Hypothalamus (tissue), 51 donors: ENCODE data around the gene KLK8.
"Not testable (repeated sequence)": the region's sequence is repeated elsewhere in the genome, so short reads cannot be mapped to it uniquely, and the experiment has no call there.

Source experiments
- DNase-seq, 51 donors: peaks; one replicate each; lab custom pipeline; 2025; lab: John Stamatoyannopoulos, UW

KLK8 gene

GRCh38 chr19:50984416-50984815, 17.0 kb downstream of the KLK8 start:
- not testable (repeated sequence) for DNase-seq

DNA sequence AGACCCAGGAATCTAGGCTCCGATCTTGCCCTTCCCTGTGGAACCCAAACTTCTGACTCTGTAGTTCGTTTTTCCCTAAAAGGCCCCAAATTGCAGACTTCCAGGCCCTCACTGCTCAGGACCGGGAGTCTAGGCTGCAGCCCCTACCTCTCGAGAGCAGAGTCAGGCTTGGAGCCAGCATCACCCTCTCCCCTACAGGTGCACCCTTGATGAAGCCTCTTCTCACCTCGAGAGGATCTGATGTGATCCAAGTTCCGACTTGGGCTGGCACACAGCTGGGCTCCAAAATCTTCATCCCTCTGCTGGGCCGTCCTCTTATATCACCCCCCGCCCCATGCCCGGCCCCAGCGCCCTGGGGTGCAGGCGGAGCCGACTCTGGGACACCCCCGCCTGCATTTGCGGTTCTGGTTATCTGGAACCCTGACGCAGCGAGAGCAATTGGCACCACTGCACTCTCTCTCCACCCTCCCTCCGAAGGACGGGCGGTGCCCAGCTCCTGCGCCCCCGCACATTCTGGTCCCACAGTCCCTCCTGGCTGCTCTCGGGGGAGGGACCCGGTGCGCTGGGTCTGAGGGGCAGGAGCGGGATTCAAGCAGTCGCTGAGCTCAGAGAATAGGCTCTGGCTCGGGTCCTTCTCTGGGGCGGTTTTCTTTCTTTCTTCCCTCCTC, 17.6 kb downstream of the KLK8 start, which contains the start of gene KLK7:
Gene KLK7, minus strand, starts transcription at position 293 of the 668 bp plus-strand sequence. CDS start 1,518 bp downstream, outside the sequence.
- DNase-seq = no peak

GRCh38 chr19:50982186-50982585, 19.2 kb downstream of the KLK8 start:
- DNase-seq = no peak

DNA sequence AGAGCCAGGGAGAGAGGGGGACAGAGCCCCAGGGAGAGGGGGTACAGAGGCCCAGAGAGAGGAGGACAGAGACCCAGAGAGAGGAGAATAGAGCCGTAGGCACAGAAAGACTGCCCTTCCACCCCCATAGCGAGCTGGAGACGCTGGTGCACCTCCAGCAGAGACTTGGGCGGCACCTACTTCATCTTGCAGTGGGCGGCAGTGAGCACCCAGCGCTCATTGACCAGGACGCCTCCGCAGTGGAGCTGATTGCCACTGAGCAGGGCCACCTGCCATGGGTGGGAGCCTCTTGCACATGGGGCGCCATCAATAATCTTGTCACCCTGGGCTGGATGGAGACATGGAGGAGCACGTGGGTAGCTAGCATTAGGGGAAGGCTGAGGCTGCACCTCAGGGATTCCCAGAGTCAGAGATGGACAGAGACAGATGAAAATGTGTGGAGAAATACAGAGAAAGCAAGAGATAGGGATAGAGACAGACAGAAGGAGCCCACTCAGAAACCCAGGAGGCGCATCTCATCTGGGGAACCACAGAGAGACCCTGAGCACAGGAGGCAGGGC, 19.7 kb downstream of the KLK8 start:
- DNase-seq = no peak

DNA sequence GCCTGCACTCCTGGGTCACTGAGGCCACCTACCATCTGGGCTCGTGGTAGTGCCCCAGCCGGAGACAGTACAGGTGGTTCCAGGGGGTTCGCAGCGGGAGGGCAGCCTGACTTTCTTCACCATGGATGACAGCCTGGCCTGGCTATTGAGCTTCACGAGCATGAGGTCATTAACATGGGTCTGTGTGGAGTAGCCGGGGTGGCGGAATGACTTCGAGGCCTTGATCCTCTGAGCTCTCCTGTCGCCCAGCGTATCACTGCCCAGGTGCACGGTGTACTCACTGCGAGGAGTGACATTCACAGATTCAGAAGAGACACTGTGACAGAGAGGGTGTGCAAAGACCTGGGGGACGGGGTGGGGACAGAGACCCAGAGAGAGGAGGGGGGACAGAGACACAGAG, 21.2 kb downstream of the KLK8 start:
- no peak for DNase-seq

- DNase-seq = no peak
Measured at GRCh38 chr19:50979758-50980157, 21.6 kb downstream of the KLK8 start.

DNA sequence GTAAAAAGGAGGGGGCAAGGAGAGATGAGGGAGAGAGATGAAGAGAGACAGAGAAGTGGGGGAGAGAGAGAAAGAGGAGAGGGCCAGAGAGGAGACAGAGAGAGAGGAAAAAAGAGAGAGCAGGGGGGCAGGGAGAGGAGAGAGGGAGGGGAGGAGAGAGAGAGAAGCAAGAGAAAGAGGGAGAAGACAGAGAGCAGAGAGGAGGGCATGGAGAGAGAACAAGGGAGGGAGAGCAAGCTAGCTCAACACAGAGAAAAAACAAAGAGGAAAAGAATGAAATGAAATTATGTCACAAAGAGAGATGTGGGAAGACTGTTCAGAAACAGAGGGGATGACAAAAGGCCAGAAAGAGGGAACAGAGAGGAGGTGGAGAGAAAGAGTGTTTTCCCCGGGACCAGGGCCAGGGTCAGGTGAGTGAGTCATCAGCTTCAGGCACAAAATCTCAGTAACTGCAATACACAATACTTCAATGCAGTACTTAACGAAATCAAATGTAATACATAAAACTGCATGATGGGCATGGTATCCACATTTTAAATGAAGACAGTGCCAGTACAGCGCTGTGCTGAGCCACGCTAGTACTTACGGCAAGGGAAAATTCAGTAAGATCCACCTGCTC, 22.5 kb downstream of the KLK8 start:
- DNase-seq = no peak

- peak in 1 of 51 donors; percentile 10 for DNase-seq
Measured at GRCh38 chr19:50977626-50978025, 23.8 kb downstream of the KLK8 start.

GRCh38 chr19:50975766-50976165, 25.6 kb downstream of the KLK8 start:
- no peak for DNase-seq

- DNase-seq = no peak
Measured at GRCh38 chr19:50974702-50975556, 26.5 kb downstream of the KLK8 start.

DNA sequence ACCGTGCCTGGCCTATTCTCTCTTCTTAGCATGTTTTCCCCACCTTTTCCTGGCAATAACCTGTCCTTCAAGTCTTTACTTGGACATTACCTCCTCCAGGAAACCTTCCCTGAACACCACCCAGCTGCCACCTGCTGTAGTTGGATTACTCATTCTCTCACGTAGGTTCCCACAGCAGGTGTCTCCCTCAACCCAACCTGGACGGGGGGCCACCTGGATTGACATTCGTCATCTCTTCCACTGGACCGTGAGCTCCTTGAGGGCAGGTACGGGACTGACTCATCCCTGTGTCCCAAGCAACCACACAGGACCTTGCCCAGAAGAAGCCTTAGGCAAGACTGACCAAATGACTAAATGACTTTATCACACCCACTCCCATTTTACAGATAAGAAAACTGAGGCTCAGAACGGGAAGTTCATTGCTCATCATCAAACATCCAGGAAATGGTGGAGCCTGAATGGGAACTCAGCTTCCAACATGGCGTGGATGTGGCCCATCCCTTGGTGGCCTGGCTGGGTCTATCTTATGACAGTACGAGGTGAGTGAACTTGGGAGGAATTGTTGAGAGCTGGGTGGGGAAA, 28.5 kb downstream of the KLK8 start:
- DNase-seq = no peak

DNA sequence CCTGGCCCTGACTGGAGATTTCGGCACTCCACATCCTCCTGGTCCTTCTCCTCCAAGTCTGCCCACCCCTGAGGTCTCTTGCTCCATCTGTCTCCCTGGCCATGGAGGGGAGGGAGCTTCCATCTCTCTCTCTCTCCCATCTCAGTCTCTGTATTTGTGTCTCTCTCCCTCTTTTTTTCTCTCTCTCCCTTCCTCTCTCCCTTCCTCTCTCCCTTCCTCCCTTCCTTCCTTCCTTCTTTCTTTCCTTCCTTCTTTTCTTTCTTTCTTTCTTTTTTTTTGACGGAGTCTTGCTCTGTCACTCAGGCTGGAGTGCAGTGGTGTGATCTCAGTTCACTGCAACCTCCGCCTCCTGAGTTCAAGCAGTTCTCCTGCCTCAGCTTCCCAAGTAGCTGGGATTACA, 31.6 kb downstream of the KLK8 start:
- not testable (repeated sequence) for DNase-seq

GRCh38 chr19:50969413-50969760, 32.0 kb downstream of the KLK8 start, which contains the start of gene KLK6:
Gene KLK6, minus strand, starts transcription at chr19:50969591. Its CDS starts 1,487 bp downstream, at chr19:50968104.
- peak in 49 of 51 donors; percentile 7 to 92 (median 71) for DNase-seq

DNA sequence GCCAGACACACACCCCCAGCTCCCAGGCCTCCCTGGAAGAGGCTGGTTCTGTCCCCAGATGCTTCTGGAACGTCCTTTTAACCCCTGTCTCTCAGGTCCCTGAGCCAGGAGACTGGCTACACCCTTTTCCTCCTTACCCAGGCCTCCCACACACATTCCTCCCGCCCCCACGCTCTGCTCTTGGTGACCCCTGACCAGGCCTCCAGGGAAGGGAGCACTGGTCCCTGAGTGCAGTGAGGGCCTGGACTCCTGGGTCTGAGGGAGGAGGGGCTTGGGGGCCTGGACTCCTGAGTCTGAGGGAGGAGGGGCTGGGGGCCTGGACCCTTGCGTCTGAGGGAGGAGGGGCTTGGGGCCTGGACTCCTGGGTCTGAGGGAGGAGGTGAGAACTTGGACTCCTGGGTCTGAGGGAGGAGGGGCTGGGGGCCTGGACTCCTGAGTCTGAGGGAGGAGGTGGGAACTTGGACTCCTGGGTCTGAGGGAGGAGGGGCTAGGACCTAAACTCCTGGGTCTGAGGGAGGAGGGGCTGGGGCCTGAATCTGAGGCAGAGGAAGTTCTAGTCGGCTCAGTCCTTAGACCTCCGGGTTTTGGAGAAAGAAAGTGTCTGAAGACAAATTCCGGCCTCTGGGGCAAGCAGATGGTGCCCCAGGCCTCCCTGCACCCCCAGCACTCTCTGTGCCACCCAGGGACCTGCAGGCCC, 32.5 kb downstream of the KLK8 start:
- peak in 2 of 51 donors; percentile 18 to 44 for DNase-seq

DNA sequence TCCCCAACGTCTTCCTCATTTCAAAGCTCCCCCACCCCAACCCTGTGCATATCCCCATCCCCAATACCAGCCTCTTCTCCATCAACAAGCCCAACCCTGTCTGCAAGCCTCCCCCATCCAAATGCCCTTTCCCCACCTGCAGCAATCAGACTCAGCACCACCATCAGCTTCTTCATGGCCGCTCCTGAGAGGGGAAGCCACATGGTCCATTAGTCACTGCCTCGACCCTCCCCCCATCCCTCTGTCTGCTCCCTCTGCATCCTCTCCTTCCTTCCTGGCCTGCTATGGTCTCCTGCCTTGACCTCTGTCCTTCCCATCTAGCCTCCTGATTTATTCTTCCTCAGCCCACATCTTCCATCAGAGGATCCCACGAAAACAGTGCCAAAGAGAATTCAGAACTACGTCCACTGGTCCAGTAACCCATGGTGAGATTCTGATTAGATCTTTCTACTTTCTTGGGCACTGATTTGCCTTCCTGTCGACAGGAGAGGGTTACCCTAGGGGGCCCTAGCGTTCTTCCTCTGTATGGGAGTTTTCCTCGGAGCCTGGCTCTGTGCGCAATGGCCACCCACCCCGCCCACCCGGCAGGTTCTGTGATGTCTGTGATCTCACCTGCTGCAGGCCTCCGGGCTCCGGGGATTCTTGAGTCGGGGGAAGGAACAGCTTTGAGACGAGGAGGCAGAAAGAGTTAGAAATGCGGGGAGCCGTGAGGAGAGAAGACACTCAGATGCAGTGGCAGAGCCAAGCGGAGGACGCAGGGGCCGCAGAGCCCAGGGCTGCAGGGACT, 33.3 kb downstream of the KLK8 start:
- DNase-seq = peak in 7 of 51 donors; percentile 5 to 50 (median 30)

DNA sequence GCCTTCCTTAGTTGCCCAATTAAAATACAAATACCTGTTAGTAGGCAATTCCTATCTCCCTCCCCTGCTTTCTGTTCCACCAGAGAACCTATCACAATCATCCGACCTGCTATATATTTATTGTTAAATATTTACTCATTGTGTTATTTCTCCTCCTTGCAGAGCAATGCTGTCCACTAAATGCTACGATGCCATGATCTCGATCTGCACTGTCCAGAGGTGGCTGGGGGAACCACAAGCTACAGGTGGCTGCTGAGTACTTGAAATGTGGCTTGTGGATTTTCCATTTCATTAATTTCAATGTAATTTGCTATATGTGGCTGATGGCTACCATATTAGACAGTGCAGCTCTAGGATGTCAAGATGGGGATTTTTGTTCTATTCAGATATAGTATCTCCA, 37.1 kb downstream of the KLK8 start:
- no peak for DNase-seq

- no peak for DNase-seq
Measured at GRCh38 chr19:50963381-50963780, 38.0 kb downstream of the KLK8 start.

DNA sequence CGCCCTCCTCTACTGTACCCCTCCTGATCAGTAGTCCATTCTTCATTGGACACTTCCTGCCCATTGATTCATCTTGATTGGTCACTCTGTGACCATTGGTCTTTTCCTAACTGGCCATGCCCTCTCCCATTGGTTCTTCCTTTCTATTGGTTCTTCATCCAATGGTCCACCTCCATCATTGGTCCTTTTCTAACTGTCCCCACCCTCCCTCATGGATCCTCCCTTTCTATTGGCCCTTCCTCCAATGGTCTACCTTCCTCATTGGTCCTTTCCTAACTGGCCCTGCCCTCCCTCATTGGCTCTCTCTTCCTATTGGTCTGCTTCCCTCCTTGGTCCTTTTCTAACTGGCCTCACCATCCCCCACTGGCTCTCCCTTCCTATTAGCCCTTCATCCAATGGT, 39.2 kb downstream of the KLK8 start:
- DNase-seq = no peak
